HEK293 (cell line): ENCODE data around the gene GATA2.

Source experiments
- CTCF ChIA-PET: fragments of 350-600 bp; formaldehyde crosslinking; extraction: SDS; loops from one replicate; lab custom pipeline; 2021; ENCODE audit warnings: antibody characterized with exemption; lab: Yijun Ruan, JAX
- POLR2A ChIA-PET: fragments of 300-600 bp; formaldehyde crosslinking; extraction: SDS; loops from one replicate; lab custom pipeline; 2020; ENCODE audit warnings: antibody characterized with exemption, inconsistent platforms; lab: Yijun Ruan, JAX
- H3K27ac ChIP-seq: fragments of 200-500 bp; sonication (Bioruptor generic); 2 replicates; pipeline ENCODE4 v1.5.1; 2014; ENCODE audit warnings: low read depth, low read length, control low read depth, inconsistent platforms; ENCODE audit errors: extremely low read depth
- H3K36me3 ChIP-seq, 2 experiments: fragments of 200-500 bp in 1 of 2; sonication (Bioruptor generic) in 1 of 2; 1 replicate in 1 of 2; 2 replicates in 1 of 2; pipeline ENCODE4 v1.5.1; 2014 to 2017; ENCODE audit warnings: inconsistent platforms in 2 of 2, low read length in 2 of 2; ENCODE audit not compliant: control insufficient read depth in 2 of 2, insufficient read depth in 1 of 2
- H3K4me1 ChIP-seq: fragments of 200-500 bp; sonication (Bioruptor generic); 2 replicates; pipeline ENCODE4 v1.5.1; 2014; ENCODE audit warnings: mild to moderate bottlenecking, low read length, inconsistent platforms; ENCODE audit not compliant: control insufficient read depth, insufficient read depth
- H3K4me3 ChIP-seq: 2 replicates; pipeline ENCODE4 v1.5.1; 2011; ENCODE audit warnings: low read depth, mild to moderate bottlenecking, control low read depth, low read length, moderate library complexity
- H3K9me3 ChIP-seq: fragments of 200-500 bp; sonication (Bioruptor generic); 2 replicates; pipeline ENCODE4 v1.5.1; 2014; ENCODE audit warnings: low read depth, low read length, inconsistent platforms; ENCODE audit not compliant: control insufficient read depth, insufficient read depth
- EGR2 ChIP-seq: fragments of 450-650 bp; formaldehyde crosslinking; IDR thresholded peaks from 2 replicates; pipeline ENCODE4 v1.5.1; 2016; ENCODE audit warnings: low read depth, missing biosample characterization, missing genetic modification characterization
- KLF10 ChIP-seq: fragments of 450-650 bp; IDR thresholded peaks from 2 replicates; pipeline ENCODE4 v1.5.1; 2018; ENCODE audit warnings: missing biosample characterization, mild to moderate bottlenecking, missing genetic modification characterization
- KLF9 ChIP-seq: fragments of 450-650 bp; formaldehyde crosslinking; IDR thresholded peaks from 2 replicates; pipeline ENCODE4 v1.5.1; 2016; ENCODE audit warnings: missing biosample characterization, missing genetic modification characterization, low read depth
- SCRT1 ChIP-seq: fragments of 450-650 bp; formaldehyde crosslinking; IDR thresholded peaks from 2 replicates; pipeline ENCODE4 v1.5.1; 2016; ENCODE audit warnings: missing biosample characterization, missing genetic modification characterization, borderline replicate concordance
- ZNF174 ChIP-seq: fragments of 450-650 bp; formaldehyde crosslinking; IDR thresholded peaks from 2 replicates; pipeline ENCODE4 v1.5.0; 2017; ENCODE audit warnings: missing biosample characterization, mild to moderate bottlenecking, missing genetic modification characterization
- ZNF302 ChIP-seq: fragments of 450-650 bp; formaldehyde crosslinking; IDR thresholded peaks from 2 replicates; pipeline ENCODE4 v1.5.1; 2016; ENCODE audit warnings: missing biosample characterization, missing genetic modification characterization, low read depth
- TF ChIP-seq, protein P1 (sequence below): fragments of 450-650 bp; formaldehyde crosslinking; IDR thresholded peaks from 2 replicates; pipeline ENCODE4 v1.5.1; 2016; ENCODE audit warnings: missing biosample characterization, missing genetic modification characterization, borderline replicate concordance
- TF ChIP-seq, protein P2 (sequence below): fragments of 450-650 bp; formaldehyde crosslinking; IDR thresholded peaks from 2 replicates; pipeline ENCODE4 v1.5.1; 2017; ENCODE audit warnings: missing biosample characterization, missing genetic modification characterization
- TF ChIP-seq, protein P3 (sequence below): fragments of 450-650 bp; formaldehyde crosslinking; IDR thresholded peaks from 2 replicates; pipeline ENCODE4 v1.5.1; 2016; ENCODE audit warnings: missing biosample characterization, missing genetic modification characterization
- TF ChIP-seq, protein P4 (sequence below): fragments of 450-650 bp; formaldehyde crosslinking; IDR thresholded peaks from 2 replicates; pipeline ENCODE4 v1.5.1; 2016; ENCODE audit warnings: missing biosample characterization, missing genetic modification characterization
- TF ChIP-seq, protein P5 (sequence below): fragments of 450-650 bp; formaldehyde crosslinking; IDR thresholded peaks from 2 replicates; pipeline ENCODE4 v1.5.1; 2017; ENCODE audit warnings: missing biosample characterization, mild to moderate bottlenecking, missing genetic modification characterization, moderate library complexity
- TF ChIP-seq, protein P6 (sequence below): fragments of 450-650 bp; formaldehyde crosslinking; IDR thresholded peaks from 2 replicates; pipeline ENCODE4 v1.5.1; 2017; ENCODE audit warnings: missing biosample characterization, missing genetic modification characterization
- TF ChIP-seq, protein P7 (sequence below): fragments of 450-650 bp; formaldehyde crosslinking; IDR thresholded peaks from 2 replicates; pipeline ENCODE4 v1.5.1; 2016; ENCODE audit warnings: missing biosample characterization, missing genetic modification characterization

The GATA2 gene

DNA sequence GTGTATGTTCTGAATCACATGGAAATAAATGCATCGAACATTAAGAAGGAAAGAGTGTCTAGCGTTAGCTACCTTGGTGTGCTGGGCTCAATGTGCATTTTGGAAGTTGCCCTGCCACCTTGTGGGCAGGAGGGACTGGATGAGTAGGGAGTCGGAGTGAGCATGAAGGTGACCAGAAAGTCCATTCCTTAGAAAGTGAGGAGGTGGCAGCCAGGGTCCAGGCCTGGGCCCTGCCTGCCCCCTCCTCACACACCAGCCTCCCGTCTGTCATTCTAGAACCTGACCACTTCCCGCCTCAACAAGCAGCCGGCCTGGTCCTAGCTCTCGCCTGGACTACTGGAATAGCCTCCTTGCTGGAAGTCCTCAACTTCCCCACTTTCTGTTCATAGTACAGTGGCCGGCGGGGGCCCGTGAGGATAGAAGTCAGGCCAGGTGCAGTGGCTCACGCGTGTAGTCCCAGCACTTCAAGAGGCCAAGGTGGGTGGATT lies 10.2 kb upstream of the GATA2 start:
- Histone ChIP-seq H3K4me1 (no peaks in the 10 kb centered on the region), H3K27ac (no peak overlapping the region), H3K36me3 (peaks cover 0 to 19% of the 10 kb centered on the region in 2 experiments; a peak in 1 of 3 replicates), H3K4me3 (no peak overlapping the region), H3K9me3 (no peaks in the 10 kb centered on the region)
- TF ChIP-seq, protein P1, sequence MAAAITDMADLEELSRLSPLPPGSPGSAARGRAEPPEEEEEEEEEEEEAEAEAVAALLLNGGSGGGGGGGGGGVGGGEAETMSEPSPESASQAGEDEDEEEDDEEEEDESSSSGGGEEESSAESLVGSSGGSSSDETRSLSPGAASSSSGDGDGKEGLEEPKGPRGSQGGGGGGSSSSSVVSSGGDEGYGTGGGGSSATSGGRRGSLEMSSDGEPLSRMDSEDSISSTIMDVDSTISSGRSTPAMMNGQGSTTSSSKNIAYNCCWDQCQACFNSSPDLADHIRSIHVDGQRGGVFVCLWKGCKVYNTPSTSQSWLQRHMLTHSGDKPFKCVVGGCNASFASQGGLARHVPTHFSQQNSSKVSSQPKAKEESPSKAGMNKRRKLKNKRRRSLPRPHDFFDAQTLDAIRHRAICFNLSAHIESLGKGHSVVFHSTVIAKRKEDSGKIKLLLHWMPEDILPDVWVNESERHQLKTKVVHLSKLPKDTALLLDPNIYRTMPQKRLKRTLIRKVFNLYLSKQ (tag by site-specific recombination), result no peak
- TF ChIP-seq, protein P2, sequence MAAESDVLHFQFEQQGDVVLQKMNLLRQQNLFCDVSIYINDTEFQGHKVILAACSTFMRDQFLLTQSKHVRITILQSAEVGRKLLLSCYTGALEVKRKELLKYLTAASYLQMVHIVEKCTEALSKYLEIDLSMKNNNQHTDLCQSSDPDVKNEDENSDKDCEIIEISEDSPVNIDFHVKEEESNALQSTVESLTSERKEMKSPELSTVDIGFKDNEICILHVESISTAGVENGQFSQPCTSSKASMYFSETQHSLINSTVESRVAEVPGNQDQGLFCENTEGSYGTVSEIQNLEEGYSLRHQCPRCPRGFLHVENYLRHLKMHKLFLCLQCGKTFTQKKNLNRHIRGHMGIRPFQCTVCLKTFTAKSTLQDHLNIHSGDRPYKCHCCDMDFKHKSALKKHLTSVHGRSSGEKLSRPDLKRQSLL, result no peak
- TF ChIP-seq KLF9 (tag by site-specific recombination), result no peak
- TF ChIP-seq ZNF174 (tag by site-specific recombination), result no peak
- TF ChIP-seq, protein P3, sequence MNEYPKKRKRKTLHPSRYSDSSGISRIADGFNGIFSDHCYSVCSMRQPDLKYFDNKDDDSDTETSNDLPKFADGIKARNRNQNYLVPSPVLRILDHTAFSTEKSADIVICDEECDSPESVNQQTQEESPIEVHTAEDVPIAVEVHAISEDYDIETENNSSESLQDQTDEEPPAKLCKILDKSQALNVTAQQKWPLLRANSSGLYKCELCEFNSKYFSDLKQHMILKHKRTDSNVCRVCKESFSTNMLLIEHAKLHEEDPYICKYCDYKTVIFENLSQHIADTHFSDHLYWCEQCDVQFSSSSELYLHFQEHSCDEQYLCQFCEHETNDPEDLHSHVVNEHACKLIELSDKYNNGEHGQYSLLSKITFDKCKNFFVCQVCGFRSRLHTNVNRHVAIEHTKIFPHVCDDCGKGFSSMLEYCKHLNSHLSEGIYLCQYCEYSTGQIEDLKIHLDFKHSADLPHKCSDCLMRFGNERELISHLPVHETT (tag by site-specific recombination), result no peak
- no peak for TF ChIP-seq EGR2
- TF ChIP-seq, protein P4, sequence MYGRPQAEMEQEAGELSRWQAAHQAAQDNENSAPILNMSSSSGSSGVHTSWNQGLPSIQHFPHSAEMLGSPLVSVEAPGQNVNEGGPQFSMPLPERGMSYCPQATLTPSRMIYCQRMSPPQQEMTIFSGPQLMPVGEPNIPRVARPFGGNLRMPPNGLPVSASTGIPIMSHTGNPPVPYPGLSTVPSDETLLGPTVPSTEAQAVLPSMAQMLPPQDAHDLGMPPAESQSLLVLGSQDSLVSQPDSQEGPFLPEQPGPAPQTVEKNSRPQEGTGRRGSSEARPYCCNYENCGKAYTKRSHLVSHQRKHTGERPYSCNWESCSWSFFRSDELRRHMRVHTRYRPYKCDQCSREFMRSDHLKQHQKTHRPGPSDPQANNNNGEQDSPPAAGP (tag by site-specific recombination), result no peak
- TF ChIP-seq ZNF302, result no peak
- TF ChIP-seq, protein P5, sequence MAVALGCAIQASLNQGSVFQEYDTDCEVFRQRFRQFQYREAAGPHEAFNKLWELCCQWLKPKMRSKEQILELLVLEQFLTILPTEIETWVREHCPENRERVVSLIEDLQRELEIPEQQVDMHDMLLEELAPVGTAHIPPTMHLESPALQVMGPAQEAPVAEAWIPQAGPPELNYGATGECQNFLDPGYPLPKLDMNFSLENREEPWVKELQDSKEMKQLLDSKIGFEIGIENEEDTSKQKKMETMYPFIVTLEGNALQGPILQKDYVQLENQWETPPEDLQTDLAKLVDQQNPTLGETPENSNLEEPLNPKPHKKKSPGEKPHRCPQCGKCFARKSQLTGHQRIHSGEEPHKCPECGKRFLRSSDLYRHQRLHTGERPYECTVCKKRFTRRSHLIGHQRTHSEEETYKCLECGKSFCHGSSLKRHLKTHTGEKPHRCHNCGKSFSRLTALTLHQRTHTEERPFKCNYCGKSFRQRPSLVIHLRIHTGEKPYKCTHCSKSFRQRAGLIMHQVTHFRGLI (tag by site-specific recombination), result no peak
- TF ChIP-seq KLF10 (tag by site-specific recombination), result no peak
- TF ChIP-seq, protein P6, sequence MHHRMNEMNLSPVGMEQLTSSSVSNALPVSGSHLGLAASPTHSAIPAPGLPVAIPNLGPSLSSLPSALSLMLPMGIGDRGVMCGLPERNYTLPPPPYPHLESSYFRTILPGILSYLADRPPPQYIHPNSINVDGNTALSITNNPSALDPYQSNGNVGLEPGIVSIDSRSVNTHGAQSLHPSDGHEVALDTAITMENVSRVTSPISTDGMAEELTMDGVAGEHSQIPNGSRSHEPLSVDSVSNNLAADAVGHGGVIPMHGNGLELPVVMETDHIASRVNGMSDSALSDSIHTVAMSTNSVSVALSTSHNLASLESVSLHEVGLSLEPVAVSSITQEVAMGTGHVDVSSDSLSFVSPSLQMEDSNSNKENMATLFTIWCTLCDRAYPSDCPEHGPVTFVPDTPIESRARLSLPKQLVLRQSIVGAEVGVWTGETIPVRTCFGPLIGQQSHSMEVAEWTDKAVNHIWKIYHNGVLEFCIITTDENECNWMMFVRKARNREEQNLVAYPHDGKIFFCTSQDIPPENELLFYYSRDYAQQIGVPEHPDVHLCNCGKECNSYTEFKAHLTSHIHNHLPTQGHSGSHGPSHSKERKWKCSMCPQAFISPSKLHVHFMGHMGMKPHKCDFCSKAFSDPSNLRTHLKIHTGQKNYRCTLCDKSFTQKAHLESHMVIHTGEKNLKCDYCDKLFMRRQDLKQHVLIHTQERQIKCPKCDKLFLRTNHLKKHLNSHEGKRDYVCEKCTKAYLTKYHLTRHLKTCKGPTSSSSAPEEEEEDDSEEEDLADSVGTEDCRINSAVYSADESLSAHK (tag by site-specific recombination), result no peak
- TF ChIP-seq, protein P7, sequence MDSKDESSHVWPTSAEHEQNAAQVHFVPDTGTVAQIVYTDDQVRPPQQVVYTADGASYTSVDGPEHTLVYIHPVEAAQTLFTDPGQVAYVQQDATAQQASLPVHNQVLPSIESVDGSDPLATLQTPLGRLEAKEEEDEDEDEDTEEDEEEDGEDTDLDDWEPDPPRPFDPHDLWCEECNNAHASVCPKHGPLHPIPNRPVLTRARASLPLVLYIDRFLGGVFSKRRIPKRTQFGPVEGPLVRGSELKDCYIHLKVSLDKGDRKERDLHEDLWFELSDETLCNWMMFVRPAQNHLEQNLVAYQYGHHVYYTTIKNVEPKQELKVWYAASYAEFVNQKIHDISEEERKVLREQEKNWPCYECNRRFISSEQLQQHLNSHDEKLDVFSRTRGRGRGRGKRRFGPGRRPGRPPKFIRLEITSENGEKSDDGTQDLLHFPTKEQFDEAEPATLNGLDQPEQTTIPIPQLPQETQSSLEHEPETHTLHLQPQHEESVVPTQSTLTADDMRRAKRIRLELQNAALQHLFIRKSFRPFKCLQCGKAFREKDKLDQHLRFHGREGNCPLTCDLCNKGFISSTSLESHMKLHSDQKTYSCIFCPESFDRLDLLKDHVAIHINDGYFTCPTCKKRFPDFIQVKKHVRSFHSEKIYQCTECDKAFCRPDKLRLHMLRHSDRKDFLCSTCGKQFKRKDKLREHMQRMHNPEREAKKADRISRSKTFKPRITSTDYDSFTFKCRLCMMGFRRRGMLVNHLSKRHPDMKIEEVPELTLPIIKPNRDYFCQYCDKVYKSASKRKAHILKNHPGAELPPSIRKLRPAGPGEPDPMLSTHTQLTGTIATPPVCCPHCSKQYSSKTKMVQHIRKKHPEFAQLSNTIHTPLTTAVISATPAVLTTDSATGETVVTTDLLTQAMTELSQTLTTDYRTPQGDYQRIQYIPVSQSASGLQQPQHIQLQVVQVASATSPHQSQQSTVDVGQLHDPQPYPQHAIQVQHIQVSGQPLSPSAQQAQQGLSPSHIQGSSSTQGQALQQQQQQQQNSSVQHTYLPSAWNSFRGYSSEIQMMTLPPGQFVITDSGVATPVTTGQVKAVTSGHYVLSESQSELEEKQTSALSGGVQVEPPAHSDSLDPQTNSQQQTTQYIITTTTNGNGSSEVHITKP (tag by site-specific recombination), result no peak
- TF ChIP-seq SCRT1, result no peak
- ChIA-PET CTCF (interaction anchor here (0.6 to 0.7 kb wide), 2 partner anchors 32 to 77 kb away, joined by 3 to 5 read pairs; no protein-coding TSS in a partner anchor), POLR2A (no interaction called here)
